ENCODE data around the gene EML4. TPM values are rescaled to one million over a fixed set of nuclear protein-coding genes. Genes with fewer than 3 reads are reported as not detected.

The EML4 gene
- total RNA-seq, 1 donor from 2014 or later, result 30.3 TPM

DNA sequence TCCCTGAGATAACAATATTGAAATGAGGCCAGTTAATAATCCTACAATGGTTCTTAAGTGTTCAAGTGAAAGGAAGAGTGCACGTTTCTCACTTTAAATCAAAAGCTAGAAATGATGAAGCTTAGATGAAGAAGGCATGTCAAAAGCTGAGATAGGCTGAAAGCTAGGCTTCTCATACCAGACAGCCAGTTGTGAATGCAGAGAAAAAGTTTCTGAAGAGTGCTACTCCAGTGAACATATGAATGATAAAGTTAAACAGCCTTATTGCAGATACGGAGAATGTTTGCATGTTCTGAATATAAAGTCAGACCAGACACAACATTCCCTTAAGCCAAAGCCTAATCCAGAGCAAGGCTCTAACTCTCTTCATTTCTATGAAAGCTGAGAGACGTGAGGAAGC is 51.4 kb downstream of the EML4 start:
- DNase-seq (ENCODE audit: extremely low read depth, low read depth, low spot score), result no peak

DNA sequence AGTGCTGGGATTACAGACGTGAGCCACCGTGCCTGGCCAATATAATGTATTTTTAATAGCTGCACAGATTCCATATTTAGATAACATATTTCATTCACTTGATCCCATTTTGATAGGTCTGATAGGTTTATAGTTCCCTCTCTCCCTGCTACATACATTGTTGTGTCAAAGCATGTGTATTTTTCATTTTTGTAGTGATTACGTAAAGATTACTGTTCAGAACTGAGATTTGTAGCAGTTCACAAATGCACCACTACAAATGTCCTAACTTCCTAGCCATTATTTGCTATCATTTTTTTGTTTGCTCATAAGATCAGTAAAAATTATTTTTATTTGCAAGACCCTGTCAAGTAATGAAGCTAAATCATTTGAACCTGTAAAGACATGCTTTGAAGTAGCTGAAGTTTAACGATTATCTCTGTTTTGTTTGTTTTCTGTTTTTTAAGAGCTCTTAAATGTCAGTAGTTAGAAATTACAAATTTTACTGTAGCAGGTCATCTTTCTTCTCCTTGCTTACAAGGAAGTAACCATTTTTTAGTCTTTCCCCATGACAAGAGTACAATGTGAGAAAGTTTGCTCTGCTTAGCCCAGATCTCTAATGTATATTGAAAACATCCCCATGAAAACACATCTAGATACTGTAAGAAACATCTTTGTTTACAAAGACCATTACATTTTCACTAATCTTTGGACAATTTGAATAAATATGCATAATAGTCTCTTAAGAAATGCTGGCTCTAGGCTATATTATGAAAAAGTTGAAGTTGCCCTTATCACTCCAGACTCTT is 54.1 kb downstream of the EML4 start:
- no peak for DNase-seq (ENCODE audit: extremely low read depth, low read depth, low spot score)

DNA sequence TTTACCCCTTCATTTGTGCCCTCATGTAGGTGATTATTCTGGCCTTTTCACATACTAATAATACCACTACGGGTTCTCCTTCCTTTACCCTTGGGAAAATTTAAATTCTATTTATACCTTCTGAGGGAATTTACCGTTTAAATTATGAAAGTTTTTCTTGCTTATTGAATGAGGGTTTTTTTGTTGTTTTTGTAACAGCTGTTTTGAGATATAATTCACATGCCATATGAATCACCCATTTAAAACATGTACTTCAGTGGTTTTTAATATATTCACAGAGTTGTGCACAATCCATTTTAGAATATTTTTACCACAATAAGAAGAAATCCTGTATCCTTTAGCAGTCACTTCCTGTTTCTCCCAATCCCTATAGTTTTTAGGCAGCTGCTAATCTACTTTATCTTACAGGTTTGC is 54.7 kb downstream of the EML4 start:
- no peak for DNase-seq (ENCODE audit: extremely low read depth, low read depth, low spot score)

DNA sequence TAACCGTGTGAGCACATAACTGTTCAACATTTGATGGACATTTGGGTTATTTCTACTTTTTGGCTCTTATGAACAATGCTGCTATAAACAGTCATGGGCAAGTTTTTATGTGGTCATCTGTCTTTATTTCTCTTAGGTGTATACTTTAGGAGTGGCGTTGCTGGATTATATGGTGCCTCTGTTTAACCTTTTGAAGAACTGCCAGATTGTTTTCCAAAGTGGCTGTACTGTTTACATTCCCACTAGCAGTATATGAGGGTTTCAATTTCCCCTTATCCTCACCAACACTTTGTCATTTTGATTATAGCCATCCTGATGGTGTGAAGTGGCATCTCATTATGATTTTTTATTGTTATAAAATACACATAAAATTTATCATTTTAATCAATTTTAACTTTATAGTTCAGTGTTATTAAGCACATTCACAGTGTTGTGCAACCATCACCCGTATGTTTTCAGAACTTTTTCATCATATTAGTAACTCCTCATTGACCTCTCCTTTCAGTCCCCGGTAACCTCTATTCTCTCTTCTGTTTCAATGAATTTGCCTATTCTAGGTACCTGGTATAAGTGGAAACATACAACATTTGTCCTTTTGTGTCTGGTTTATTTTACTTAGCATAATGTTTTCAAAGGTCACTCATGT is 55.4 kb downstream of the EML4 start:
- DNase-seq (ENCODE audit: extremely low read depth, low read depth, low spot score), result no peak

DNA sequence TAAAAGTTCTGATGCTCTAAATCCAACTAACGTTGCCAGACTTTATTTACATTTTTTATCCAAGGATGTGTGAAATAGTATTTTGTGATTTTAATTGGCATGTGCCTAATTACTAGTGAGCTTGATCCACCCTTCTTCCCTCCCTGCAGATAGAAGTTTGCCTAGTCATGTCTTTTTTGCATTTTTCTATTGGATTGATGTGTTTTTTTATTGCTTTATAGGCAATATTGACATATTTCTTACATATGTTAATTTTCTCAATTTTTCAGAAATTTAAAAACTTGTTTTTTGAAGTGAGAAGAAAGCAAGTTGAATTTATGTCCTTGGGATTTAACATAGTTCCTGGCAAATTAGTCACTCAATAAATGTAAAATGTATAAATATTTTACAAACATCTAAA is 56.4 kb downstream of the EML4 start:
- no peak for DNase-seq (ENCODE audit: extremely low read depth, low read depth, low spot score)

DNA sequence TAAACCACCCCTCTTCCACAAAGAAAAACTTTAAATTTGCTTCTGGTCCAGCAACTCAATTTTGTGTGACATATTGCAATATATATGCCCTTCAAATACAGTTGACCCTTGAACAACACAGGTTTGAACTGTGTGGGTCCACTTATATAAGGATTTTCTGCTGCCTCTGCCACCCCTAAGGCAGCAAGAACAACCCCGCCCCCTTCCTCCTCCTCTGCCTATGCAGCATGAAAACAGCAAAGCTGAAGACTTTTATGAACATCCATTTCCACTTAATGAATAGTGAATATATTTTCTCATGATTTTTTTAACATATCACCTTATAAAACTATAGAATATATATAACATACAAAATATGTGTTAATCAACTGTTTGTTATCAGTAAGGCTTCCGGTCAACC is 58.3 kb downstream of the EML4 start:
- no peak for DNase-seq (ENCODE audit: extremely low read depth, low read depth, low spot score)

DNA sequence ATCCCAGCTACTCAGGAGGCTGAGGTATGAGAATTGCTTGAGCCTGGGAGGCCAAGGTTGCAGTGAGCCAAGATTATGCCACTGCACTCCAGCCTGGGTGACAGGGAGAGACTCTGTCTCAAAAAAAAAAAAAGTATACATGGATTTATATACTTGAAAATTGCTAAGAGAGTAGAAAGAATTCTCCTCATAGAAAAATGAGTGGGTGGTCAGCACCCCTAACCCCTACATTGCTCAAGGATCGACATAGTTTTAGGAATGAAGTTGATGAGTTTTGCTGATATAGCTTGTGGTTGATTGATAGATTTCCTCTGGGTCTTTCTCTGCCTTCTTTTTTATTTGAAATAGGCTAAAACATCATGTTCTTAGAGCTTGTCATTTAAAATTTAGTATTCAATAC is 58.9 kb downstream of the EML4 start:
- no peak for DNase-seq (ENCODE audit: extremely low read depth, low read depth, low spot score)

DNA sequence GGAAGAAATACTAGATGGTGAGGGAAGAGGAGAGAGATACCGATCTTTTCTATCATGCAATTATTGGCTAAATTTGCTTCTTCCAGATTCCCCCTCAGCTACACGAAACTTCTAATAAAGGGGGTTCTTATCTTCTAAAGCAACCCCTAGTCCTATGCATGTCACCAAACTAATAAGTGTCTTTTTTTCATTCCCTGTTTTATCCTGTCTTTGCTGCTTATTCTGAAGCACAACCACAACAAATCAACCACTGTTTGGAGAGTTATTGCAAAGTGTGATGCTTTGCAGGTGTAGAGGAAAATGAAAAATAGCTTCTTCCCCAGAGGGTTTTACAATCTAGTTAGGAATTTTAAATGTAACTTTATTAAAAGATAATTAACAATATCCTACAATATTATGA is 60.8 kb downstream of the EML4 start:
- no peak for DNase-seq (ENCODE audit: extremely low read depth, low read depth, low spot score)

DNA sequence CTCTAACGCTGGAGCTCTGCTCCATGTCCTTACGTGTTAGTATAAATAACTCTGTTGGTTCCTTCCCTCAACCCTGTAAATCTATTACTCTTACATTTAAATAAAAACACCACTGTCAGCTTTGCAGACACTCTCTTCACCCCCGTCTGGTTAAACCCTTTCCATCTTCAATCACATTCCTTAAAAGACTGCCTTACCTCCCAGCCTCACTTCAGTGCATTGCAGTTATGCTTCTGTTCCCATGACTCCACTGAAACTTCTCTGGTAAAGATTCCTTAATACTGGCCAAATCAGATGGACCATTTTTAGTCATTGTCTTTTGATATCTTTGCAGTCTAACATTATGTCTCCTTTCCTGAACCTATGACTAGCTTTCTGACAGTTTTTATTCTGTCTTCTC is 61.7 kb downstream of the EML4 start:
- no peak for DNase-seq (ENCODE audit: extremely low read depth, low read depth, low spot score)

DNA sequence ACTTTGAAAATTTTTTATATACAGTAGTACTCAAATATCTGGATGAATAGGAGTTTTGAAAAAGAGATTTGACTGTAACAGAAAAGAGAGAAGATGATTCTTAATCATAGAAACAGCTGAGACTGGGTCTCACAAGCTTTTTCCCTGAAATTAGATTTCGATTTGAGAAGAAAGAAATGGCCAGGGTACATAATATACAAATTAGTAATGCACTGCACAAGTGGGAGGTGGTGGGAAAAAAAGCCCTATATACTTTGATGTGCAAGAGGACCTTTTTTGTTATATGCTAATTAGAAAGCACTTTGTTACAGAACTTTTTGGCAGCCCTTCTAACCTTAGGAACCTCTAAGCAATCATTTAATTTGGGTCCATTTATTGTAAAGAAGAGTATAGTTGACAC is 62.9 kb downstream of the EML4 start:
- DNase-seq (ENCODE audit: extremely low read depth, low read depth, low spot score), result no peak

DNA sequence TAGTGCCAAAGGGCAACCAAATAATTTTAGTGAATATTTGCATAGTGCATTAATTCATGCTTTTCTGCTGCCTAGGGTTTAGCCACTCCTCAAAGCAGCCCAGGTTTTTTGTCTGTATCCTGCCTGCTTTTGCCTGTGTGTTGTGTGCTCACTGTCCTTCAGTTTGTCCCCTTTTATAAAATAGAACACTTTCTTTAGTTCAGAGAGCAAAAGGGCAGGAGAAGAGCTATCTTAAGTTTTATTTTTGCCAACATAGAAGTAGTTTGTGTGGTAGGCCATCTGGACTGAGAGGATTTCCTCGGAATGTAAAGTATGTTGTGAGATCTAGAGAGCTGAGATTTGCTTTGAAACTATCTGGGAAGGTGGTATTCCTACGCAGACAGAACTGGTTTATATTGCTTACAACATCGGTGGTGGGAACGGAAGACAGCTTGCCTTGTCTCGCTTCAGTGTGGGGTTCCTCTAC is 64.9 kb downstream of the EML4 start:
- DNase-seq (ENCODE audit: extremely low read depth, low read depth, low spot score), result no peak

DNA sequence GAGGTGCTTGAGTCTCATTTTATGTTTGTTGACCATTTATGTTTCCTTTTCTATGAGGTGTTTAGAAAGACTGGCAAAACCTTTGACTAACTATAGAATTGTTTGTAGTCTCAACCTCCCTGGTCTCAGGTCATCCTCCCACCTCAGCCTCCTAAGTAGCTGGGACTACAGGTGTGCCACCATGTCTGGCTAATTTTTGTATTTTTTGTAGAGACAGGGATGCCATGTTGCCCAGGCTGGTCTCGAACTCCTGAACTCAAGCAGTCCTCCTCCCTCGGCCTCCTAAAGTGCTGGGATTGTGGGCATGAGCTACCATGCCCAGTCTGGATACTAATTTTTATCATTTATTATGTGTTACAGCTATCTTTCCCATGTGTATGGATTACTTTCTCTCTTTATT is 67.8 kb downstream of the EML4 start:
- no peak for DNase-seq (ENCODE audit: extremely low read depth, low read depth, low spot score)

DNA sequence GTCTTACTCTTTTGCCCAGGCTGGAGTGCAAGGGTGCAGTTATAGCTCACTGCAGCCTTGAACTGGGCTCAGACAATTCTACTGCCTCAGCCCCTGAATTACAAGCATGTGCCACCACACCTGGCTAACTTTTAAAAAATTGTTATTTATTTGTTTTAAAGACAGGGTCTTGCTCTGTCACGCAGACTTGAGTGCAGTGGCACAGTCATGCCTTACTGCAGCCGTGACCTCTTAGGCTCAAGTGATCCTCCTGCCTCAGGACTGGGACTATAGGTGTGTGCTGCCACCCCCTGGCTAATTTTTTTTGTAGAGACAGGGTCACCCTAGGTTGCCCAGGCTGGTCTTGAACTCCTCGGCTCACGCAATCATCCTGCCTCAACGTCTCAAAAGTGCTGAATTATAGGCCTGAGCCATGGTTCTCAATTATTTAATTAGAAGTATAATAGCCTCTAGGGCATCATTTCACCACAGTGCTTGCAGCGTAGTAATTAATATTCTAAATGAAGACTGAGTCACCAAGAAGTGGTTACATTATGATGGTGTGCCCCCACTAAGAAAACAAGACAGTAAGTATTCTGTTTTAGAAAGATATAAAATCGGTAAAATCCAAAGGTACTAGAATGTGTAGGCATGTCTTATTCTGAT is 69.6 kb downstream of the EML4 start:
- no peak for DNase-seq (ENCODE audit: extremely low read depth, low read depth, low spot score)

DNA sequence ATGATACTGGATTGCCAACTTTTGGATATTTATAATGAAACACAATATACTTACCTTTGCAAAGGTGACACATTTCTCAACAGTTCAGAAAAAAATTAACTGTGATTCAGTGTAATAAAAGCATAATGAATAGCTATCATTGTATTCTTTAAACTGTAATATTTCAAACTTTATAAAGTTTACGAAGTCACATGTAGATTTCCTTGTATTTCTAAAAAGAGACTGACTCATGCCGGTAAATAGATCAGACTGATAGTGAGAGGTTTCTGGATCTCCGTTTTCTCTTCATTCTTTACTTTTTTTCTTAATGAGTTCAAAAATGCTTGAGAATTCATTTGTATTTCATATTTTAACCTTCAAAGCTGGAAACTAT is 70.1 kb downstream of the EML4 start:
- DNase-seq (ENCODE audit: extremely low read depth, low read depth, low spot score), result no peak

DNA sequence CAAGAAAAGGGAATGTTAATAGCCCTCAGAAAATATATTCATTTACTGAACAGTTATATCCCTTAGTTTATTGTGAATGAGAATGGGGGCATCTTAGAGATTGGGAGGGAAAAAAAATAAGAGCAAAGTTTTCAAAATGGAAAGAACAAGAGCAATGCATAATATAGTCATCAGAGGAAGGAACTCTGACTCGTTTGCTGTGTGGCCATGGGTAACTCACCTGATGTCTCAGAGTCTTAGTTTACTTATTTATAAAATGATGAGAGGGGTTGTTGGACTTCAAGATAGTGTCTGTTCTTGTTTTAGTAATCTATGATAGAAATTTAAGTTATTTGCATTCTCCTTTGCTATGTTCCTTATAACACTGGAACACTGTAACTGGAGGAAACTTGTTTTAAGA is 70.7 kb downstream of the EML4 start:
- DNase-seq (ENCODE audit: extremely low read depth, low read depth, low spot score), result no peak

DNA sequence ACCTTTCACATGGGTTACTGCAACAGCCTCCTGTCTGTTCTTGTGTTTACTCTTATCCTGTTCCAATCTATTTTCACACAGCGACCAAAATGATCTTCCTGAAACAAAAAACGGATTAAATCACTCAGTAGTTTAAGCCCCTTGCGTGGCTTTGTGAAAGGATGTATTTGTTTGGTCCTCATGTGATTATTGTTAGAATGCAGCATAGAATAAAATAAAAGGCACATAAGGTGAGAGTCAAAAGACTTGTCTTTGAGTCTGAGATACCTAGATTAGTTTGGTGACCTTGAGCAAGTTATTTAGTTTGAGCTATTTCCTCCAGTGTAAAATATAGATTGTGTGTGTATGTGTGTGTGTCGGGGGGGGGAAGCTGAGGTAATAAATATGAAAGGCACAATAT is 72.4 kb downstream of the EML4 start:
- DNase-seq (ENCODE audit: extremely low read depth, low read depth, low spot score), result no peak

DNA sequence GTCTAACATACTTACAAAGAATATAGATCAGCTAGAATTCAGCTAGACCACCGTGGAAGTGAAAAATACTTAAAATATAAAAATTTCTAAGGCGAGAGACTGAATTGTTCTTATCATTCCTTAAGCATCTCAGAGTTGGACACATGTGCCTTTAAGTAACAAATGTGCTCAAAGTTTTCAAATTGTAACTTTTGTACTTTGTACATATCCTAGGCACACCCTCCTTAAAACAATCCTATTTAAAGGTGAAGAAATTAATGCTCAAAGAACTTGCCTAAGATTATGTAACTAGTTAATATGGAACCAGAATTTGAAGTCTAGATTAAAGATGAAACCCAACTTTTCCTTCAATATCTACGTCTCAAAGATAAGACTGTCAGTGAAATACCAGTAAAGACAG is 74.1 kb downstream of the EML4 start:
- no peak for DNase-seq (ENCODE audit: extremely low read depth, low read depth, low spot score)

DNA sequence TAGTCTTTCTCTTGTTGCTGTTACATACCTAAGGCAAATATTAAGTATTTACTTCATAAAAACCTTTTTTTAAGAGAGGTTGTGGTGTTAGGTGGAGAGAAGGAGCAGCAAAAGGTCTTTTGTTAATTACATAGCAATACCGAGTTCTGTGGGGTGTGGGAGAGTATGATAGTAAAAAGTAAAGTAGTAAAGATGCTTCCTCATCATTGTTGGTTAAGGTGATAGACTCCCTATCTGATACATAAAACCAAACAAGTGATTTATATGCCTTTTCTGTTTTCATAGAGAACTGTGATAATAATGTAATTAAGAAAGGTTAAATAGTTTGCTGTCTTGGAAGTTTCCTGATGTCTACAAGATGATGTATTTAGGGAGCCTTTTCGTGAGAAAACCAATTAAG is 75.4 kb downstream of the EML4 start:
- no peak for DNase-seq (ENCODE audit: extremely low read depth, low read depth, low spot score)

DNA sequence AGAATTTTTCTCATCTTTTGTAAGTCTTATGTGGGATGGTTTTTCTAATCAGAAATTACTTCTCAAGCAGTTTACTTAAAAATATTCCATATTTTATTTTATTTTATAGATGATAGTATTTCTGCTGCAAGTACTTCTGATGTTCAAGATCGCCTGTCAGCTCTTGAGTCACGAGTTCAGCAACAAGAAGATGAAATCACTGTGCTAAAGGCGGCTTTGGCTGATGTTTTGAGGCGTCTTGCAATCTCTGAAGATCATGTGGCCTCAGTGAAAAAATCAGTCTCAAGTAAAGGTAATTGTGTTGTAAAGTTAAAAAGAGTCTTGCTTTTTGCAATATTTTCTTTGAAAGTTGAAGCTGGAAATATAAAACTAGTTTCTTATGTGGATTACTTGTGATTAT is 76.2 kb downstream of the EML4 start:
- no peak for DNase-seq (ENCODE audit: extremely low read depth, low read depth, low spot score)

DNA sequence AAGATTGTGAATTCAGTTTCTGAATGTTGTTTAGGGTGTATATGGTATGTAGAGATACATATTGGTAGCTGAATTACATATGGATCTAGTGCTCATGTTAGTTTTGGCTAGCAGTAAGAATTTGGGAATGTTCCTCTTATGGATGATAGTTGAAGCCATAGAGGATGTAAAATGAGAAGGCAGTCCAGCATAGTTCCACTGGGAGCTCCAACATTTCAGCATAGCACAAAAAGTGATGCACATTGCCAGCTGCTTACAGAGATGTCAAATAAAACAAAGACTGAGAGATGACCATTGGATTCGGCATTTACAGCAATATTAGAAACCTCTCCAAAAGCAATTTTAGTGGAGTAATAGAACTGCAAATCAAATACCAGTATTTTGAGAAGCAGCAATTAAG is 77.4 kb downstream of the EML4 start:
- no peak for DNase-seq (ENCODE audit: extremely low read depth, low read depth, low spot score)

DNA sequence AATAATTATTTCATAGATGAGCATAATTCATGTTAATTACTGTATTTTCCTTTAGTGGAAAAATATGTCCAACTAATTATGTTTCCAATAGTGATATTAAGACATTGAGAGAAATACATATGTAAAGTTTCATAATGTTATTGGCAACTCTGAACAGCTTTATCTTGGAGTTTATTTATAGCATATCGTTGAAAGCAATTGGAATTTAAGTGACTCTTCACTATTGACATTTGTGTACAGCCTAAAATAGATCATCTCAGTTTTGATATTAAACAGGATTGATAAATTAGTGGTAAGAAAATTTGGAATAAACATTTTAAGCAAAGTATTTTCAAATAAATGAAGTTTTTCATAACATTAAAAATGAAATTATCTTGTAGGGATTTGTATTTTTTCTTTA is 79.7 kb downstream of the EML4 start:
- DNase-seq (ENCODE audit: extremely low read depth, low read depth, low spot score), result no peak

DNA sequence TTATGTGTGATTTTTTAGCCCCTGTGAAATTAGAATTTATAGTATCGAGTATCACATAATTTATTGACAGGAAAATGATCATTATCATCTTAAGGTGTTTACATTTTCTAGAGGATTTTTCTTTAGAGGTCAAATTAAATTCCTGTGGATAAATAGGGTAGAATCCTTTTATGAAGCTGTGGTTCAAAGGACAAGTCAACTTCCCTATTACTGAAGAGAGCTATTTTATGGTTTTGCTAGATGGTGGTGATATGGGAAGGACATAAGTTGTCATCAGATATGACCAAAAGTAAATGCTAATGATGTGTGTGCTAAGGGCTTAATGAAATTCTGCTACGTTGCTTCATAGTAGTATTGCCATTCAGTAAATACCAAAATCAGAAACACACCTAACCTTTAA is 80.1 kb downstream of the EML4 start:
- DNase-seq (ENCODE audit: extremely low read depth, low read depth, low spot score), result no peak

All from glomerular endothelial cell (primary cell).